Activated effector memory CD4-positive, alpha-beta T cell treated with Interleukin-2 at 50 U/mL for 16 hours (primary cell): ENCODE results near the gene NSUN4.

Source experiments
- DNase-seq: peaks from one replicate; pipeline ENCODE4 v3.0.0-alpha.2; 2020

NSUN4 gene

GRCh38 chr1:46368791-46369190, 28.2 kb downstream of the NSUN4 start:
- no peak for DNase-seq

DNA sequence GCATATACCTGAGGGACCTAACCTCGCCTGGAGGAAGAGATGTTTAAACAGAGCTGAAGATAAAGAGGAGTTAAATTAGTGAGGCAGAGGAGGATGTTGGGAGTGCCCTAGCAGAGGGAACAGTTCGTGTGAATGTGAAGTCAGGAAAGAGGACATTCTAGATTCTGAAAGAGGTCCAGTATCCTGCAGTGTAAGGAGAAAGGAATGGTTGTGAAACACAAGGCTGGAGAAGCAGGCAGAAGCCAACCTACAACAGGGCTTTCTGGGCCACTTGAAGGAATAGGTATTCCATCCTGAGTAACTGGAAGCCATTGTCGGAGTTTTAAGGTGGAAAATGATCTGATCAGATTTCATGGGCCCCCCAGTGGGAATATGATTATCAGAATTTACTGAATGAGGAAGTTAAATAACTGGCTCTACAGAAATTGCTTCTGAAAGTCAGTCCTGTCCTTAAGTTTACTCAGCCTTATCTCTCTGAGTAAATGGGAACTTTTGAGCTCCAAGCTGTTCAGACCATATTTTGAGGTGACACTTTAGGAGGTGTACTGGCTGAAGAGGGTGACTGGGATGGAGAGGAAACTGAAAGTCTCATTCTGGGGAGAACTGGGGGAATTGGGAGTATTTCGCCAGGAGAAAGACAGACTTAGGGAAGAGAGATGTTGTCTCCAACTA, 29.1 kb downstream of the NSUN4 start:
- DNase-seq: no peak

DNA sequence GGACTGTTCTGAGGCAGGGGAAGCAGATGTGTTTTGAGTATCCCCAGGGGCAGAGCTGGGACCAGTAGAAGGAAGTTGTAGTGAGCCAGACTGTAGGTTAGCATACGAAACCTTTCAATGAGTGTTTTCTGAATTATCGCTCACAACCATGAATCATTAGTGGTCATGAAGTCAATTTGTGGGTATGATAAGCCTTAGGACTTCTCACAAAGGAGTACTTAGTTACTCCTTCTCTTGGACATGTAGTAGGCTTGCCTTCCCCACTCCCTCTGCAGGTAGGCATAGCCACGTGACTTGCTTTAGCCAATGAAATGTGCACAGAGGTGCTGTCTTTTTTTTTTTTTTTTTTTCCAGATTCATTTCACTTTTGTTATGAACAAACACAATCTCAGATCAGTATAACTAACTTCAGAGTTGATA, 29.6 kb downstream of the NSUN4 start:
- no peak for DNase-seq

- DNase-seq: no peak
Observed at GRCh38 chr1:46372431-46372830, 31.8 kb downstream of the NSUN4 start.

DNA sequence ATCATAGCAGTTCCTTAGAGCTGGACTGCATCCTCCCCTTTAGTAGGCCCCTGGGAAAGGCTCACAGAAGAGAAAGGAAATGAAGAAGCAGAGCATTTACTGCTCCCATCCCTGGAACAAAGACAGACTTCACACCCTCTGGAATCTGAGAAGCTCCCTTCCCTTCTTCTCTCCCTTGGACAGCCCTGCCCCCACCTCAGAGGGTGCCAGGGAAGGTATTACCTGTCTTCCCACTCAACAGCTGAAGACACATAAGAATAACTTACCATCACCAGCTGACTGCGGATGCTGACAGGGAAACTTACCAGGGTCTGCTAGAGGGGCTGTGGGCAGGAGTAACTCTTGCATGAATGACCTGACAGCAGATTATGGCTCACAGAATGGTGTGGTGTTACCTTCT, 39.4 kb downstream of the NSUN4 start:
- DNase-seq: no peak

DNA sequence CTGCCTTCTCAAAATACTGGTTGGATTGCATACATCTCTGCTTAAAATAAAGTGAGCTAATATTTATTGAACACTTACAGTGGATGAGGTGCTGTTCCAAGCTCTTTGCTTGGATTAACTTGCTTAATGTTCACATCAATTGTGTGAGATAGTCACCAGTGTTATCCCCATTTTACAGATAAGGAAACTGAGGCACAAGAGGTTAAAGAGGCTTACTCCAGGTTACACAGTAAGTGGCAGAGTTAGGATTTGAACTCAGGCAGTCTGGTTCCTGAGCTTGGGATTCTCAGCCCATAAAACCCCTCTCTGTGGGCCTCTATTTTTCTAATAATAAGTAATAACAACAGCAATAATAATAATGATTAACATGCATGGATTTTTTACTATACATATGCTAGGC, 39.9 kb downstream of the NSUN4 start:
- DNase-seq: no peak

DNA sequence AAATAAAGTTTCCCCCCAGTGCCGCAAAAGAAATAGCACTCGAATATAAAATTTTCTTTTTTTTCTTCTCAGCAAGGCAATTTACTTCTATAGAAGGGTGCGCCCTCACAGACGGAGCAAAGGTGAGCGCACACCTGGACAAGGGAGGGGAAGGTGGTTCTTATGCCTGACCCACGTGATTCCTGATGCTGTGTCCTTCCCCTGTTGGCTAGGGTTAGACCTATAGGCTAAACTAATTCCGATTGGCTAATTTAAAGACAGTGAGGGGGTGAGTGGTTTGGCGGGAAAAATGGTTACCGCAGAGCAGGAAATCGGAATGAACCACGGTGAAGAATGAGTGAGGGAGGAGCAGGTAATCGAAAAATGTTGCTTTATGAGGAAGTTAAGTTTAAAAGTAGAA, 52.9 kb downstream of the NSUN4 start:
- DNase-seq: no peak

DNA sequence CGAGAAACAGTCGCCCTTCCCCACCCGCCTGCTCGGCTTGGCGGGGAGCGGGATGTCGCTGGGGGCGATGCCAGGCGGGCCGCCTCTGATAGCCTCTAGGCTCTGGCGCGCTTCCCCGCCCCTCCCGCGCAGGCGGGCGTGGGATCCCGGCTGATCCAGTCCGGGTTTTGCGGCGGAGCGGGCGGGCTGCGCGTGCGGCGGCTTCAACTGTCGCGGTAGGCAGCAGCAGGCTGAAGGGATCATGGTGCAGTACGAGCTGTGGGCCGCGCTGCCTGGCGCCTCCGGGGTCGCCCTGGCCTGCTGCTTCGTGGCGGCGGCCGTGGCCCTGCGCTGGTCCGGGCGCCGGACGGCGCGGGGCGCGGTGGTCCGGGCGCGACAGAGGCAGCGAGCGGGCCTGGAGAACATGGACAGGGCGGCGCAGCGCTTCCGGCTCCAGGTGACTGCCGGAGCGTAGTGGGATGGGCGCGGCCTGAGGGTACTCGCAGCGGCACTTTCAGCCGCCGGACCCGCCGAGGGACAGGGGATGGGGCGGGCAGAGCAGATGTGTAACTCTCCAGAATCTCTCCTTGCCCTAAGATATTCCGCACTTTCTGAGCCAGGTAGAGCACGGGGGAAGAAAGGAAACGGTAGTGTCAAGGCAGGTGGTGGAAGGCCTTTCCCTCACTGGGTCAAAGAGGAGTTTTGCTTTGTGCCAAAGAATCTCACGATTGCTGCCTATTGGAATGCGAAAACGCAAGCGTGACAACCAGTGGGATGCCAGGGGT, 53.7 kb downstream of the NSUN4 start, which contains the start of gene FAAH:
Gene FAAH (plus strand): TSS at position 210 of the 764 bp plus-strand sequence. CDS start 32 bp downstream, at position 242.
- DNase-seq: peak; percentile 9

DNA sequence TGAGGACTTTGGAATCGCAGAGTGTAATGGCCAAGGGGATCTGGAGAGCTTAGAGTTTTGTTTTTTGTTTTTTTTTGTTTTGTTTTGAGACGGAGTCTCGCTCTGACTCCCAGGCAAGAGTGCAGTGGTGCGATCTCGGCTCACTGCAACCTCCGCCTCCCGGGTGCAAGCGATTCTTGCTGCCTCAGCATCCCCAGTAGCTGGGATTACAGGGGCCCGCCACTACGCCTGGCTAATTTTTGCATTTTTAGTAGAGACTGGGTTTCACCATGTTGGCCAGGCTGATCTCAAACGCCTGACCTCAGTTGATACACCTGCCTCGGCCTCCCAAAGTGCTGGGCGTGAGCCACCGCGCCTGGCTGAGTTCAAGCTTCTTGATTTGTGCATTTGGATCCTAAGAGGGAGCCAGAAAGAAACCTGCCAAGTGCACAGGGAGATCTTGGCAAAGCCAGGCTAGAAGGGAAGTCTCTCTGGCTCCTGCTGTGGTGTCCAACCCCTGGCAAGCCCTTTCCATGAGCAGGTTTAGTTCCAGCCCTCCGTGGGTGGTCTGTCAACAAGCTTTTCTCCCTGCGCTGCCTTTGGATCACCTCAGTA, 54.4 kb downstream of the NSUN4 start:
- DNase-seq: no peak

DNA sequence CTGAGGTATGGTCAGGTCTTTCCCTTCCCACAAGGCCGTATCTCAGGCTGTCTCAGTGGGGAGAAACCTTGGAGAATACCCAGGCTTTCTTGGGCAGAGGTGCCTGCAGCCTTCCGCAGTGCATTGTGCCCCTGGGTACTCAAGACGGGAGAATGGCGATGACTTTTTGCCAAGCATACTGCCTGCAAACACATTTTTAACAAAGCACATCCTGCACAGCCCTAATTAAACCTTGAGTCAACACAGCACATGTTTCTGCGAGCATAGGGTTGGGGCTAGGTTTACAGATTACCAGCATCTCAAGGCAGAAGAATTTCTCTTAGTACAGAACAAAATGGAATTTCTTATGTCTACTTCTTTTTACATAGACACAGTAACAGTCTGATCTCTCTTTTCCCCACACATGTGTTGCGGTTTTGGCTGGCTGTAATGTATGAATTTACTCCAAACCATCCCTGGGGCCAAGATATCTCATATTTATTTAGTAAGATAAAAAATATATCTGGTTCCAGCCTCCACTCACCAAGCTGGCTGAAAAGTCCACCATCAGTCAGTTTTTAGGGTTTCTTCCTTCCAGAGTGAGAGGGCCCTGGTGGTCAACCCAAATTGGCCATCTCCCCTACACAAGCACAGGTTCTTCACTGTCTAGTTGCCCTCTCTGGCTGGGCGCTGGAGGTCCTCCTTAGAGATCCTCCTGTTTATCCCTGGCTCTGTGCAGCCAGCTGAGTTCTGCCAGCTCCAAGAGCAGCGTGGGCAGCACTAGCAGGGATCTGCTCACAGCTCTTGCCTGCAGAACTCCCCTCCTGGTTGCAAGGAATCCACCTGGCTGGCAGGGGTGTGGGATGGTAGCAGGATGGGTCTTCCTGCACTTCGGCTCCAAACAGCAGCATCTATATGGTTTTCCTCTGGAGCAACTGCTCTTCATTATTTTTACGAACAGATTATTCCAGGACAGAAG, 56.1 kb downstream of the NSUN4 start:
- no peak for DNase-seq

DNA sequence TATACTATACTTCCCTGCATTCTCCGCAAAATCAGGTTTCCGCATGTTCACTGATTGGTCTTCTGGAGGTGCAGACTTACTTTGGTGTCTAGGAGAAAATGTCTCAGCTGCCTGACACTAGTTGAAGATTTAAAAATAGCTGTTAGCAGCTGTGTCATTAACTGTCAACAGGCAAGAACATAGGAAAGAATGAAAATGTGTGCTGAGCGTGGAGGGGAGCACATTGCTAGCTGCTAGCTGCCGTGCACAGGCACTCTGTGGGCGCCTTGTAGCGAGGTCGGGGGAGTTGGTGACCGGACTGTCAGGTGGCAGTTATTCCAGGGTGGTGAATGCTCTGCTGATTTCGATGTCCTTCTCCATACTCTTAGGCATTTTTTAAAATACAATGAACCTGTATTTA, 58.7 kb downstream of the NSUN4 start:
- DNase-seq: no peak

GRCh38 chr1:46400421-46400820, 59.8 kb downstream of the NSUN4 start:
- DNase-seq: no peak

GRCh38 chr1:46401154-46401913, 60.7 kb downstream of the NSUN4 start:
- no peak for DNase-seq

DNA sequence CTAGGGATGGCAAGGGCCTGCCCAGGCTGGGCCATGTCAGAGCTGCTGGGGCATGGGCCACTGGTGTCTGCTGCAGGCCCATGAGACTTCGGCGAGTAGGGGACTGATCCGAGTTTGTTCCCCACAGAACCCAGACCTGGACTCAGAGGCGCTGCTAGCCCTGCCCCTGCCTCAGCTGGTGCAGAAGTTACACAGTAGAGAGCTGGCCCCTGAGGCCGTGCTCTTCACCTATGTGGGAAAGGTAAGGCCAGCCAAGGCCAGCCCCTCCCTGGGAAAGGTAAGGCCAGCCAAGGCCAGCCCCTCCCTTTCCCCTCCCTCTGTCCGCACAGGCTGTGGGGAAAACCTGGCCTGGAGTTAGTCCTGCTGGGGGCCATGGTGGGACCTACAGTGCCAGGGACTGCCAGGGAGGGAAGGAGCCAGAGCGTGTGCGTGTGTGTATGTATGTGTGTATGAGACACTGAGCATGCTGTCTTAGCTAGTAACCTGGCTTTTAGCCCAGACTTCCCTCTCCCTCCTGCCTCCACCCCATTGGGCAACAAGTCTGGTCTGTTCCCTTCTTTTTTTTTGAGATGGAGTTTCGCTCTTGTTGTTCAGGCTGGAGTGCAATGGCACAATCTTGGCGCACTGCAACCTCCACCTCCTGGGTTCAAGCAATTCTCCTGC, 61.5 kb downstream of the NSUN4 start:
- no peak for DNase-seq

DNA sequence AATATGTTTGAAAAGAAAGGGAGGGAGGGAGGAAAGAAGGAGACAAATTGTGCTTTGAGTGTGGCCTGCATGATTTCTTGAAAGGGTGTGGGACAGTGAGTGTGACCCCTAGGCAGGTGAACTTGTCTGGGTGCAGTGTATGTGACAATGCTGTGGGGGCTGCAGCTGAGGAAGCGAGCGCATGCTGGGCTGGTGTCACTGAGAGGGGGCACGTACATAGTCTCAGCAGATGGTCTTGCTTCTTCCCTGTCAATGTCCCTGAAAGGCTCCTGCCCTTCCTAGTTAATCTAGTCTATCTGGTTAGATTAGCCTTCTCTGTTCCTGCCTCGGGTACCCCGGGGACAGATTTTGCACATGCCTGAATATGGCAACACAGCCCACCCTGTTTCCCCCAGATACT, 63.3 kb downstream of the NSUN4 start:
- DNase-seq: no peak

DNA sequence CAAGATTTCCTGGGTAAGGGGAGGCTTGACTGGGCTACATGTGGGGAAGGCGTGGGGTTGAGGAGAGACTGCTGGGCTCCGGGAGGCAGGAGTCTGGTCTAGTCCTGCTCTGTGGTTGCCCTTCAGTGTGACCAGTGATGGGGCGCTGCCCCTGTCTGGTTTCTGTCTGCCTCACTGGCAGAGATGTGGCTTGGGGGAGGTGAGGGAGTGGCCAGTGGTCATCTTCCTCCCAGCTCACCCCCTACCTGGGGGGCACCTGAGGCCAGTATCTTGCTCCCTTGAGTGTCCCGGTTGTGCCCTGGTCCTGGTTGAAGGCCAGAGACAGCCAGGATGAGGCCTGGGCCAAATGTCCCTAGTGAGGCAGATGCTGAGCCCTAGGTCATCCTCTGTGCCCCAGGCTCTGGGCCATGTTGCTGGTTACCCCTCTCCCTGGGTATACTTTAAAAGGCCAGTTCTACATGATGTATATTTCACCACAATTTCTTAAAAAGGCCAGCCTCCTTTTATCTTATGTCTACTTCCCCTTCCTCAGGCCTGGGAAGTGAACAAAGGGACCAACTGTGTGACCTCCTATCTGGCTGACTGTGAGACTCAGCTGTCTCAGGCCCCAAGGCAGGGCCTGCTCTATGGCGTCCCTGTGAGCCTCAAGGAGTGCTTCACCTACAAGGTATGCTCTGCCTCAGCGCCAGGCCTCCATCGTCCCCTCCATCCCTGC, 64.0 kb downstream of the NSUN4 start:
- DNase-seq: no peak

DNA sequence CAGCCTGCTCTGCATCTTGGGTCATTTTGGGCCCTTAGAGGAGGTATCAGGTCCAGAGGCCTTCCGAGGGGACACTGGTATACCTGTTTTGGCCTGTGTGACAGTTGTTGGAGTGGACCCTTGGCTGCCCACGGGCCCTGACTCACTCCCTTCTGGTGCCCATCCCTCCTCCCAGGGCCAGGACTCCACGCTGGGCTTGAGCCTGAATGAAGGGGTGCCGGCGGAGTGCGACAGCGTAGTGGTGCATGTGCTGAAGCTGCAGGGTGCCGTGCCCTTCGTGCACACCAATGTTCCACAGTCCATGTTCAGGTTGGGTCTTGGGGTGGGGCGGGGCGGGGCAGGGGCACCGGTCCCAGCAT, 64.6 kb downstream of the NSUN4 start:
- no peak for DNase-seq

GRCh38 chr1:46405724-46406123, 65.1 kb downstream of the NSUN4 start:
- DNase-seq: no peak

DNA sequence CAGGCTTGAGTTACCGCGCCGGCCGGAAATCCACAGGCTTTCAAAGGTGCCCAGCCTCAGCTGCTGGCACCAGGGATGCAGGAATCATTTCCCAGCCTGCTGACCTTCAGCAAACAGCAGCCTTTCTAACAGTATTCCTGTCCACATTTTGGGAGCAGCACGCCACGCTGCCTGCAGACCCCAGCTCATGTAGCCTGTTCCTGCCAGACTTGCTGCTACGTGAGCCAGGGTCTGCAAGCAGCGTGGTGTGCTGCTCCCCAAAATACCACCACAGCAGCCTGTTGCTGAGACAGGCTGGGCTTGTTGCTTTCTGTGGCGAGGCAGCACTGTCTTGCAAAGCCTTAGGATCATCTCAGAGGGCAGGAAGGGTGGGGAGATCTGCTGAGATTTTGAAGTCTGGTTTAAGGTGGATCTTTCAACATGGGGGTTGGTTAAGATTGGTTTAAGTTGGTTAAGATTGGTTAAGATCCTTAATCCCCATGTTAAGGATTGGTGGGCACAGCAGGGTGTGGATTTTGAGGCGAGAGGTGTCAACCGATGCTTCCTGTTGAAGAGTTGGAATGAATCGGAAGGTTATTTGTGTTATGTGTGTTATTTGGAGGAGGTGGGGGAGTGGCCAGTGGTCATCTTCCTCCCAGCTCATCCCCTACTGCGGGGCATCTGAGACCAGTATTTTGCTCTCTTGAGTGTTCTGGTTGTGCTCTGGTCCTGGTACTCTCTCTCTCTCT, 66.4 kb downstream of the NSUN4 start:
- DNase-seq: no peak

GRCh38 chr1:46407636-46408035, 67.0 kb downstream of the NSUN4 start:
- DNase-seq: no peak
